AG08396 (cell line): Measurements from ENCODE around the gene RIC8A.
"Not testable (repeated sequence)": the region's sequence is repeated elsewhere in the genome, so short reads cannot be mapped to it uniquely, and the experiment has no call there.

Experiments used
- DNase-seq: peaks from one replicate; pipeline ENCODE4 v3.0.0; 2012; ENCODE audit warnings: low spot score, mixed read lengths

The RIC8A gene

DNA sequence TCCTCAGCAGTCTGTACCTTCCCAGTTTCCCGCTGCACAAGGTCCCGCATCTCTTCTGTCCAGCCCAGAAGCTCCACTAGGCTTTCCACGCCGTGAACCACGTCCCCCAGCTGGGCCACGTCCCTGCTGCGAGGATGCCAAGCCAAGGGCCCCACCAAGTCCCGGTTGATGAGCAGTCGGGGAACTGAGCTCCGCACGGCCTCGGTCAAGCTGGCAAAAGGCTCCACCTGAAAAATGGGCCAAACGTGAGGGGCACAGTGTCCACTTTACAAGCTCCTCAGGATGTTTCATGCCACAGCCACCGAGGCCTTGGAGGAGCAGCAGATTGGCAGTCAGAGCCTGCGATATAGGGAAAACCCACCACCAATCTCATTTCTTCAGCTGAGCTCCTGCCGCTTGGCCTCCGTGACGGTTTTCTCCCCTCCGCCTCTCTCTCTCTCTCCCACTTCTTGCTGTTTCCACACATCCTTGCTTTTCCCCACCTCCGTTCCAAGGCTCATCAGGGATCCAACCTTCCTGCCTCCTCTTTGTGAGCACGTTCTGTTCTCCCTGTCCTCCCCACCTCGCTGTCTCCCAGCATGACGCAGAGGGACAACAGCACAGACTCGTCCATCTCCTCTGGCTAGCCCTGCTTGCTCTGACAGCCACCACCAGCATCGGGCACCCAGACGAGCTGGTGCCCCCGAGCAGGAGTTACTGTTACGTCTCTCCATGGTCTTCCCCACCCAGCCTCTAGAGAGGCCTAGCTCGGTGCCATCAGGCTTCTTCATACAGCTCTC, 11.5 kb downstream of the RIC8A start:
- no peak for DNase-seq

GRCh38 chr11:220641-221215, 13.2 kb downstream of the RIC8A start:
- not testable (repeated sequence) for DNase-seq

DNA sequence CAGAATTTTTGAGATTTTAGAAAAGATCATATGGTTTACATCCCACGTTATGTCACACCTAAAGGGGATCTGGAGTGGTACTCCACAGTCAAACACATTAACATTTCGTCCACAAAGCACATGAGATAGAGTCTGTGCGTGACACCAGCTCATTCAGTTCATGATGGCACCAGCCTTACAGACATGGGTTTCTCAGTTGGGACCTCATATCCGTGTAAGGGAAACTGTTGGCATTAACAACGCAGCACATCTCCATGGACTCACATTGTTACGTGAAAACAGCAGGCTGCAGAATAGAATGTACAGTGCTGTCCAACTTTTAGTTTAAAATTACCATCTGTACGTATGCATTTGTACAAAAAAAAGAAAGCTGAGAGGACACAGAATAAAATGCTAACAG, 14.0 kb downstream of the RIC8A start:
- no peak for DNase-seq

GRCh38 chr11:221998-222789, 14.7 kb downstream of the RIC8A start:
- DNase-seq: no peak

DNA sequence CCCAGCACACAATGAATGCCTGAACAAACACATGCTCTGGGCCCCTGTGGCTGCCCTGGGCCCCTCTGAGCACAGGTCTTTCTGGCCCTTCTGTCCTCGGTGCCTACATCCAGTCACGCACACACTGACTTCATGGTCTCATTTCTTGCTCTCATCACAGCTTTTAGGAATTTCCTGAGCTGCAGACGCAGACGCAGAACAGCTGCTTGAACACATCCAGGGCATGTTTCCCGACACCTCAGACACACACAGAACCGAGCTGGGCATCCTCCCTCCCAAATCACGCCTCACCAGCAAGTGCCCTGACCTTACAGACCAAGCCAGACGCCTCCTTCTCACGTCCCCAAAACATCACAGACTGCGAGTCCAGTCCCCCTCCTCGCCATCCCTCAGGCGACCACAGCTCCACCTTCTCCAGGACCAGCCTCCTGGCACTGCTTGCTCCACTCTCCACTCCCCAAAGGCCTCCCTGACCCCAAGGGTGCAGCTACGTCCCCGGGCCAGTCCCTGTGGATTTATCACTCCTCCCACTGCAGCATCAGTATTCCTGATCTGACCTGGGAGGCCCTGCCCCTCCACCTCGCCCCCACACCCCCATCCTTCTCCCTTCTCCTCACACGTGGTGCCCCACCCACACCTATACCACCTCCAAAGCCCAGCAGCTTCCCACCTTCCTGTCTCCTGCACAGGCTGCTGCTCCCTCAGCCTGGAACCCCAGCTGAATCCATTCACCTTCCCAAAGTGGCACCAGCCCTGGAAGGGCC, 15.7 kb downstream of the RIC8A start:
- no peak for DNase-seq

GRCh38 chr11:223884-224283, 16.4 kb downstream of the RIC8A start:
- DNase-seq: no peak

DNA sequence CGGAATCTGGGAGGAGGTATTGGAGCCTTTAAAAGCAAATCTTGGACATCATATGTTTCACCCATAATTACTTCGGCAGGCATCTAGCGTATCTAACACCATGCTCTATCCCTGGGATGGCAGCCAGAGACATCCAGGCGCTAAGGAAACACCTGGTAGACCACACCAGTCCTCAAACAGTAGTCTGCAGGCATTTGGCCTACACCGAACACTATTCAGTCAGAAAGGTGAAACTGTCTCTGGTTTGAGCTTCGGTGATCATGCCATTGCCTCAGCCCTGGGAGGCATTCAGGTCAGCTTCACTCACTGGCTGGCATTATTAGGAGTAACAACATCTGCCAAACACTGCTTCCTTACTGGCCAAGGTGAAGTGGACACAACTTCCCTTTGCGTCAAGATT, 16.9 kb downstream of the RIC8A start:
- no peak for DNase-seq

- no peak for DNase-seq
Measured at GRCh38 chr11:225734-226453, 18.4 kb downstream of the RIC8A start.

DNA sequence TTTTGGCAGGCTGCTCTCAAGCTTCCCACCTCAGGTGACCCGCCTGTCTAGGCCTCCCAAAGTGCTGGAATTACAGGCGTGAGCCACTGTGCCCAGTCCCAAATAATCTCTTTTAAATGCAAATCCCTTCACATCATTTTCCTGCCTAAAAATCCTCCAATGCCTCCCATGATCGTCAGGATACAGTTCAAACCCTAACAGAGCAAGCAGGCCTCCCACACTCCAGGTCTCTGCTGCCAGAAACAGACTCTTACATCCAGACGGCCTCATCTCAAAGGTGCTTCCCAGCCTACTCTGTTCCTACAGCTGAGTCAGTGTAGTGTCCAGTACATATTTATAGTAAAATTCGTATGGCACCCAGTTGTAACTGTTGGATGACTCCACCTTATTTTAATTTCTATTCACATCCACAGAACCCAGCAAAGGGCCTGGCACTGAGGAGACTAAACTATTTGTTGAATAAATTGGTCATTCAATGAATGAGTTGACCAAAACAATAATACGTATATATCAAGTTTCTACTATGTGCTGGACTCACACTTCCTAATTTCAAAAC, 20.4 kb downstream of the RIC8A start:
- no peak for DNase-seq

DNA sequence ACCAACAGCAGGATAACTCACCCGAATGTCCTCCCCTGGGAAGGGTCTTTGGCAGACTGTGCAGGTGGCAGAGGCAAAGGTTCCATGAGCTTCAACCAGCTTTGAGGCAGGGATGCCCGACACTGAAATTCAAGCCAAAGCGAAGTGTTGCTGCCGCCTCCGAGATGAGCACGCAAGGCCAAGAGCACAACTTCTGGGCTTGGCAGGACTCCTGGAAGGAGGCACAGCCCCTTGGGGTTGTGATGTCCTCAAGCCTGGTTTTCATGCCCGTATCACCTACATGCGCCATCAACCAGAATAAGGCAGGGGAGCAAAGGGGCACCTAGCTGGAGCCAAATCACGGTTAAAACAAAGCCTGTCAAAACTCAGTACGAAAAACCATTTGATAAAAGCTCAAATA, 22.9 kb downstream of the RIC8A start:
- DNase-seq: no peak

DNA sequence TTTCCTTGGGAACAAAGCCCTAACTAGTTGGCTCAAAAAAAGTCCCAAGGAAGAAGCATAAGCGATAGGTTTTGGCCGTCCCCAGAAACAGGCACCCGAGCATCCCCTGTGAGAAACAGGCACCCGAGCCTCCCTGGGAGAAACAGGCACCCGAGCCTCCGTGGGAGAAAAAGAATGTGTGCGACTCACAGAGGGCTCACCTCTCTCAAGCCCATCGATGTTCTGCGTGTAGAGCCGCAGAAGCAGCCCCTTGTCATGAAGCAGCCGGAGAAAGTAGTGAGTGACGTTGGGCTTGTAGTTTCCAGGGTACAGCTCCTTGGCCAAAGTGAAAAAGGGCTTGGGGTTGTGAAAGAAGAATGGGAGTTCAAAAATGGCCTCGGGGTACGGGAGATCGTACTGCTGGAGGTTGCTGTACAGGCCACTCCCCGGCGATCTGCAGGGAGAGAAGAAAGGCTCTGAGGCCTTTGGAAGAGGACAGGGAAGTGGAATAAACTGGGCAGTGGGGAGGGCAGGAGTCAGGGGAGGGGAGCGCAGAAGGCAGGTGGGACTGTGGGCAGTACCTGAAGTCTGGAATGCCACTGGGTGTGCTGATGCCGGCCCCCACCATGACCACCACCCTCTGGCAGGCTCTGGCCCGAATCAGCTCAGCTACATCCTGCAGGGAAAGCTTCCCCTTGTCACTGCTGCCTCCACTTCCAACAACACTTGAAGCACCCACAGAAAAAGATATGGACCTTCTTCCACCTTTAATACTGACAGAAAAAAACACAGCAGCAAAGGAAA, 25.5 kb downstream of the RIC8A start:
- DNase-seq: no peak

- DNase-seq: no peak
Measured at GRCh38 chr11:235180-235579, 27.7 kb downstream of the RIC8A start.

DNA sequence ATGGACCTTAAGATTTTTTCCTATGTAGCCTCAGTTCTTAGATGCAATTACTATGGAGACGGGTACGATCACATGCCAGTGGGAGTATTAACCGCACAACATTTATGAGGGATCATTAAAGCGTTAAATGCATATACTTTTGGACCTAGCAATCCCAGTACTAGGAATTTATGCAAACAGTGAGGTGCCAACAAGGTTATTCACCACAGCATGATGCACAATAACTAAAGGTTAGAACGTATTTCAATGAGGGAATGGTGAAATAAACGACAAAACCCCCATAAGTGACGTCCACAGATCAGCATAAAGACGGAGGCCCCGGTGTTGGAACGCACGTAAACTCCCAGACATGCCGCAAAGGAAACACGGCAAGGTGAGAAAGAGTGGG, 28.1 kb downstream of the RIC8A start:
- no peak for DNase-seq

DNA sequence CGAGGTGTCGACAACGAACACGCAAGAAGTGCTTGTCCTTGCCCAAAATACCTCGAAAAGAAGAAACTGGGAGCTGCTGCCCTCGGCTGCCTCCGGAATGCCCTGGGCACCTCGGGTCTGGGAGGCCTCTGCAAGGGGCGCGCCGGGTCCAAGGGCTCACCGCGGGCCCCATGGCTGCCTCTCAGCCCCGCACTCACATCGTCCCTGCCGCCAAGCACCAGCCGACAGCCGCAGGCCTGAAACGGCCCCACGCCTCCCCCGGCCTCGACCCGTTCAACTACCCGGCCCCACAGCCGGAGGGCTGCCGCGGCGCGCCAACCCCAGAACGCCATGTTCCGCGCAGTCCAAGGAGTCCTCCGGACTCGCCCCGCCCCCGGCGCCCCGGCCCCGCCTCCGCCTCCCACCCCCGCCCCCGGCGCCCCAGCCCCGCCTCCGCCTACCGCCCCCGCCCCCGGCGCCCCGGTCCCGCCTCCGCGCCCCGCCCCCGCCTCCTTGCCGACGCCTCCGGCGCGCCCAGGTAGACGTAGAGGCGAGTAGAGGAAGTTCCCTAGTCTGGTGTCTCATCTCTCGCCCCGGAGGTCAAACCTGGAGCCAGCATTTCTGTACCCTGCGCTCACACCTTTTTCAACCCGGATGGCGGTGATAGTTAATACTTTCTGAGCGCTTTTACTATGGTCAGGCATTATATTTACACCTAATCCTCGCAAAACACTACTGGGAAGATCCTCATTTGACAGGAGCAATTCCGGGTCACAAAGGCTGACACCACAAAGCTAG, 28.7 kb downstream of the RIC8A start, which contains the start of gene SIRT3:
SIRT3 (minus strand) TSS at position 346 of the 777 bp plus-strand sequence; CDS start at position 332, 14 bp downstream.
- peak; percentile 98 for DNase-seq

GRCh38 chr11:236774-237767, 29.6 kb downstream of the RIC8A start, which contains the start of gene PSMD13:
TSS of gene PSMD13 (plus strand) at chr11:236976. CDS start at chr11:237050, 74 bp downstream.
- DNase-seq: peak; percentile 96

DNA sequence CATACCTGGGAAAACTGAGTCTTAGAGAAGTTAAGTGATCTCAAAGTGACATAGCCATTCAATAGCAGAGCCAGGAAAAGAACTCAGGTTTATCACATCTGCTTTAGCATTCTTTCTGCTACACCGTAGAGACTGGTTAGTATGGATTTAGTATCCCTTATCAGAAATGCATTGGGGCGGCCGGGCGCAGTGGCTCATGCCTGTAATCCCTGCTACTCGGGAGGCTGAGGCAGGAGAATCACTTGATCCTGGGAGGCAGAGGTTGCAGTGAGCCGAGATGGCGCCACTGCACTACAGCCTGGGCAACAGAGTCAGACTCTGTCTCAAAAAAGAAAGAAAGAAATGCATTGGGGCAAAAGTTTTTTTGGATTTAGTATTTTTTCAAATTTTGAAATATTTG, 30.8 kb downstream of the RIC8A start:
- not testable (repeated sequence) for DNase-seq

- DNase-seq: no peak
Measured at GRCh38 chr11:240315-240714, 32.8 kb downstream of the RIC8A start.

DNA sequence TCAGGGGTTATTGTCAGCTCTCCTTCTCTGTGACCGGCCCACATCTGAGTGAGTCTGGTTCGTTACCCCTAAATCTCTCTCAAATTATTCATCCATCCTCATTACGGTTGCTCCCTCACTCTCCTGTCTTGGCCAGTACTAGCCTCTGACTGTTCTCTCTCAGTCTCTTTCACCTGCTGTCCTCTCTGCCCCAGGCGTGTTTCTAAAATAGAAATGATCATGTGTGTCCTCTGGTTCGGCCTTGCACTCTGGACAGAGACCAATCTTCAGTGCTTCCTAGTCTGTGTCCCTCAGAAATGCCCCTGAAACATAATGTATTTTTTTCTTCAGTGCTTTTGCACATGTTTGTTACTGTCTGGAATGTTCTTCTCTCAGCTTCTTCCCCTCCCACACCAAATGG, 34.1 kb downstream of the RIC8A start:
- no peak for DNase-seq
